Measurements from ENCODE around the gene MTCH2.

Gene MTCH2

GRCh38 chr11:47595967-47596366 is 46.4 kb downstream of the MTCH2 start:
- no peak overlapping the region for H3K4me3 ChIP-seq (ENCODE audit: low read depth, low read length)
- no peak for TF ChIP-seq CTCF (IDR thresholded peaks at IDR 0.05; ENCODE audit: borderline replicate concordance, insufficient read depth, low read depth, low read length)

GRCh38 chr11:47595029-47595428 is 47.3 kb downstream of the MTCH2 start:
- H3K4me3 ChIP-seq (ENCODE audit: low read depth, low read length) = no peak overlapping the region
- TF ChIP-seq CTCF (IDR thresholded peaks at IDR 0.05; ENCODE audit: borderline replicate concordance, insufficient read depth, low read depth, low read length) = no peak

- no peak for TF ChIP-seq CTCF (IDR thresholded peaks at IDR 0.05; ENCODE audit: borderline replicate concordance, insufficient read depth, low read depth, low read length)
- H3K4me3 ChIP-seq (ENCODE audit: low read depth, low read length) = no peak within 1 kb of the TSS
Measured at GRCh38 chr11:47593934-47594855, 48.2 kb downstream of the MTCH2 start, which contains the start of gene C1QTNF4. Gene C1QTNF4, minus strand, starts transcription at chr11:47594411. Its CDS starts 3,601 bp downstream, at chr11:47590810.

- no peak overlapping the region for H3K4me3 ChIP-seq (ENCODE audit: low read depth, low read length)
Measured at GRCh38 chr11:47593492-47593933, 48.8 kb downstream of the MTCH2 start.

GRCh38 chr11:47592970-47593369 is 49.4 kb downstream of the MTCH2 start:
- H3K4me3 ChIP-seq (ENCODE audit: low read depth, low read length) = no peak overlapping the region
- no peak for TF ChIP-seq CTCF (IDR thresholded peaks at IDR 0.05; ENCODE audit: borderline replicate concordance, insufficient read depth, low read depth, low read length)

More at GRCh38 chr11:47593492-47593933, 48.8 kb downstream of the MTCH2 start:
- no peak for TF ChIP-seq CTCF (IDR thresholded peaks at IDR 0.05; ENCODE audit: borderline replicate concordance, insufficient read depth, low read depth, low read length)

GRCh38 chr11:47592251-47592650 is 50.1 kb downstream of the MTCH2 start:
- H3K4me3 ChIP-seq (ENCODE audit: low read depth, low read length) = no peak overlapping the region
- TF ChIP-seq CTCF (IDR thresholded peaks at IDR 0.05; ENCODE audit: borderline replicate concordance, insufficient read depth, low read depth, low read length) = no peak

GRCh38 chr11:47591764-47592163 is 50.6 kb downstream of the MTCH2 start:
- no peak for TF ChIP-seq CTCF (IDR thresholded peaks at IDR 0.05; ENCODE audit: borderline replicate concordance, insufficient read depth, low read depth, low read length)
- no peak overlapping the region for H3K4me3 ChIP-seq (ENCODE audit: low read depth, low read length)
